LNCAP (cell line): ENCODE data around the gene ST7.

Experiments used
- CTCF ChIP-seq: fragments of 450-650 bp; IDR thresholded peaks from 2 replicates; pipeline ENCODE4 v1.5.1; 2017; ENCODE audit warnings: mild to moderate bottlenecking

ST7 gene

GRCh38 chr7:116977172-116977571 is 23.9 kb downstream of the ST7 start:
- TF ChIP-seq CTCF, result no peak

- no peak for TF ChIP-seq CTCF
Measured at GRCh38 chr7:116978006-116978405, 24.7 kb downstream of the ST7 start.

- TF ChIP-seq CTCF, result no peak
Measured at GRCh38 chr7:116979430-116979829, 26.1 kb downstream of the ST7 start.

GRCh38 chr7:116980354-116980753 is 27.1 kb downstream of the ST7 start:
- TF ChIP-seq CTCF, result no peak

GRCh38 chr7:116981939-116982338 is 28.6 kb downstream of the ST7 start:
- no peak for TF ChIP-seq CTCF

GRCh38 chr7:116984511-116984910 is 31.2 kb downstream of the ST7 start:
- no peak for TF ChIP-seq CTCF

GRCh38 chr7:116984917-116985316 is 31.6 kb downstream of the ST7 start:
- TF ChIP-seq CTCF, result peak; percentile 74

- no peak for TF ChIP-seq CTCF
Measured at GRCh38 chr7:116985575-116985974, 32.3 kb downstream of the ST7 start.
